Esophagus squamous epithelium (tissue), 5 donors: ENCODE results near the gene BDKRB1. TPM values are rescaled to one million over a fixed set of nuclear protein-coding genes. Genes with fewer than 3 reads are reported as not detected.

Experiments
- DNase-seq: peaks from one replicate; lab custom pipeline; 2025; lab: John Stamatoyannopoulos, UW
- H3K27ac ChIP-seq, 4 donors: fragments of 200-600 bp; sonication (generic); one replicate each; pipeline ENCODE4 v1.5.1; 2016 to 2019; ENCODE audit warnings: mild to moderate bottlenecking in 1 of 4
- H3K27me3 ChIP-seq, 4 donors: fragments of 200-600 bp; sonication (generic); 1 replicate in 3 of 4; 2 replicates in 1 of 4; pipeline versions ENCODE4 v1.5.1 to v1.6.0; 2017 to 2021; ENCODE audit warnings: antibody characterized with exemption in 1 of 4
- H3K36me3 ChIP-seq, 3 donors: fragments of 200-600 bp; sonication (generic); one replicate each; pipeline ENCODE4 v1.5.1; 2016 to 2019
- H3K4me1 ChIP-seq, 3 donors: fragments of 200-600 bp; sonication (generic); one replicate each; pipeline ENCODE4 v1.5.1; 2017 to 2019
- H3K4me3 ChIP-seq, 4 donors: fragments of 200-600 bp; sonication (generic); 1 replicate in 3 of 4; 2 replicates in 1 of 4; pipeline ENCODE4 v1.5.1; 2016 to 2019; ENCODE audit warnings: mild to moderate bottlenecking in 2 of 4, moderate library complexity in 1 of 4
- H3K9me3 ChIP-seq, 3 donors: fragments of 200-600 bp; sonication (generic); one replicate each; pipeline ENCODE4 v1.5.1; 2016 to 2019
- CTCF ChIP-seq, 6 experiments: fragments of 450-650 bp in 4 of 6; fragments of 200-600 bp in 2 of 6; sonication (generic) in 2 of 6; IDR thresholded peaks; one replicate each; pipeline ENCODE4 v1.5.1; 2016 to 2019; ENCODE audit warnings: antibody characterized with exemption in 6 of 6, mild to moderate bottlenecking in 4 of 6, moderate library complexity in 4 of 6
- POLR2A ChIP-seq, 4 donors: fragments of 450-650 bp; IDR thresholded peaks; one replicate each; pipeline ENCODE4 v1.6.1; 2017; ENCODE audit warnings: antibody characterized with exemption in 4 of 4, mild to moderate bottlenecking in 4 of 4, moderate library complexity in 3 of 4
- WGBS, 2 donors: methylation state at CpG; one replicate each; pipeline ENCODE4 v1.1.5; 2018; 5-methylcytosine and 5-hydroxymethylcytosine counted together
- intact Hi-C: fragments of 100-400 bp; cut with DNase I; formaldehyde crosslinking; loops from one replicate; pipeline ENCODE4 v1.15.0; 2022
- small RNA-seq, 4 donors: library from RNA; depleted of rRNA; stranded (forward); fragments of <200 nt; gene quantifications; one replicate each; pipeline ENCODE3, GENCODE V24; 2016
- total RNA-seq, 4 donors: library from RNA; depleted of rRNA; stranded (reverse); fragments of >200 nt; gene quantifications; one replicate each; pipeline ENCODE4 v1.1.0, GENCODE V29; 2016
- donor health status: DM: yes; HTN: yes; CAD: no.

BDKRB1 gene
- total RNA-seq, 4 donors from 2014 or later, result 4.0 to 12.2 (median 5.7) TPM

DNA sequence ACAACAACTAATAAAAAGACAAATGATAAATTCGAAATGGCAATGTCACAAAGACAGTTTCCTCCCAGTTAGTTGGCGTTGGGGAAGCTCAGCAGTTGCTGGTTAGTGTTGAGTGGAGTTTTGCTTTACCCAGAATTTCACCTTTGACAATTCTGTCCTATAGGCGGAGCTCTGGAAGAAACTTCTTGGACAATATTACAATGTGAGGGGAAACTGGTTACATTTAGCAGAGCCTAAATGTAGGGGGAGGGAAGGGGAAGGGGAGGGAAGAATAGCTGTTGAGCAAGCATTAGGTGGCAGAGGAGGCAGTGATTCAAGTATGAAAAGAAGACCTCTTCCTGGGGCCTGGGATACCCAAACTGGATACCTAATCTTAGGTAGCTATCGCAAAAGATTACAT lies 51.4 kb downstream of the BDKRB1 start:
- peaks cover 6 to 97% (median 11%) of the 10 kb centered on the region in 3 donors for H3K36me3 ChIP-seq
- no peak for DNase-seq
- intact Hi-C loops, result no loop called here
- no peak for TF ChIP-seq POLR2A (IDR thresholded peaks at IDR 0.05)
- TF ChIP-seq CTCF (IDR thresholded peaks at IDR 0.05), result no peak
- 85 to 89% methylated on average over 4 of the region's 4 CpGs for WGBS, 2 donors
- H3K27ac ChIP-seq, result no peak overlapping the region
- H3K4me3 ChIP-seq, result no peak overlapping the region
- H3K27me3 ChIP-seq, result no peaks in the 10 kb centered on the region
- no peaks in the 10 kb centered on the region for H3K9me3 ChIP-seq
- H3K4me1 ChIP-seq, result no peaks in the 10 kb centered on the region

DNA sequence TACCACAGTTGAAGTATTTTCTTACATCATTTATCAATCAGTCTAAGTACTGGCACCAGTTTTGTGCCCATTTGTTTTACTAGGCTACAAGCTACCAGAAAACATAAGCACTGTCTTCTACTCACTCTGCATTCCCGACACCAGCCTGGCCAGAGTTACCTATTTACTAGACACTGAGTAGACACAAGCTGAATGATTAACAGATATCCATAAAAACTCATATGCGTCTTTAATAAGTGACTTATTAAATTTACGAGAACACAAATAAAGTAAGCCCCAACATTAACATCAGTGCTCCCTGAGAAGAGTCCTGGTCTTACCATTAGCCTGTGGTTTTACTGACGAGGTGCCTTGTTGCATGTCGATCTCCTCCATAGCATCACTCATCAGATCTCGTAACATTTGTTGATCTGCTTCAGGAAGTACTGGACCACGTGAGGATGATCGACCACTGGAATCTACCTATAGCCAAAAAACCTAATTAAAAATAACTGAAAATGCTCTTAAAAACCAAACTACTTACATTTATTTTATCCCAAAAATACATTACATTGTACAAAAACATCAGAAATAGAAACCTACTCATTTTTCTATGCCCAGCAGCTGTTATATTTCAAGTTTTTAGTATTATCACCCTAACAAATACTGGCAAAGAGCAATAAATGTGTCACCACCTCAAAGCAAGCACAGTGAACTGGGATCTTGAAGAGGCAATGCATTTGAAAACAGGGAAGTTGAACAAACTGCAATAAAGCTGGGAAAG lies 53.3 kb downstream of the BDKRB1 start:
- H3K4me1 ChIP-seq, result no peaks in the 10 kb centered on the region

DNA sequence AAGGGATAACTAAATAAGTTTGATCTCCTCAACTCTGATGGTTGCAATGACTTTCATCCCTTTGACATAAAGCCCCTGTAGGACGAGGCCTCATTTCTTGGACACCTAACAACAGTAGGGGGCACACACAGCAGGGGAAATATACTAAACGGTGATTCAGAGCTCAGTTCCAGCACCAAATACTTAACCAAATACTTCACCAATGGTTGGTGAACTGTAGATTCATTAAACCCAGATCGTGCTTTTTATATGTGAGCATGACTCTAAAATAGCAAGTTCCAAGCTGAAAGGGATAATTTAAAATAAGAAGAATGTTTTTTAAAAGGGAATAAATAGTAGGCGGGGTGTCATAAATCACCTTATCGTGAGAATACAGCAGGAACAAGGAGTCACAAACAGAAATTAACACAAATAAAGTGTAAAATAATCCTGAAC lies 53.9 kb downstream of the BDKRB1 start:
- no peak for DNase-seq
- Histone ChIP-seq H3K27me3 (no peaks in the 10 kb centered on the region), H3K9me3 (no peaks in the 10 kb centered on the region), H3K27ac (no peak overlapping the region), H3K36me3 (peaks cover 6 to 97% (median 7%) of the 10 kb centered on the region in 3 donors), H3K4me3 (no peak overlapping the region), H3K4me1 (no peaks in the 10 kb centered on the region)
- intact Hi-C loops, result no loop called here
- 80 to 84% methylated on average over 5 of the region's 5 CpGs for WGBS, 2 donors
- TF ChIP-seq POLR2A (IDR thresholded peaks at IDR 0.05) (no peak), CTCF (IDR thresholded peaks at IDR 0.05) (no peak)

More for the DNA sequence above, 53.3 kb downstream of the BDKRB1 start:
- TF ChIP-seq CTCF (IDR thresholded peaks at IDR 0.05) (no peak), POLR2A (IDR thresholded peaks at IDR 0.05) (no peak)
- no peak overlapping the region for H3K27ac ChIP-seq
- no peaks in the 10 kb centered on the region for H3K27me3 ChIP-seq
- H3K4me3 ChIP-seq, result no peak overlapping the region
- WGBS, 2 donors, result 93 to 95% methylated on average over 8 of the region's 8 CpGs
- intact Hi-C loops, result no loop called here
- DNase-seq, result no peak
- peaks cover 6 to 97% (median 7%) of the 10 kb centered on the region in 3 donors for H3K36me3 ChIP-seq
- H3K9me3 ChIP-seq, result no peaks in the 10 kb centered on the region

DNA sequence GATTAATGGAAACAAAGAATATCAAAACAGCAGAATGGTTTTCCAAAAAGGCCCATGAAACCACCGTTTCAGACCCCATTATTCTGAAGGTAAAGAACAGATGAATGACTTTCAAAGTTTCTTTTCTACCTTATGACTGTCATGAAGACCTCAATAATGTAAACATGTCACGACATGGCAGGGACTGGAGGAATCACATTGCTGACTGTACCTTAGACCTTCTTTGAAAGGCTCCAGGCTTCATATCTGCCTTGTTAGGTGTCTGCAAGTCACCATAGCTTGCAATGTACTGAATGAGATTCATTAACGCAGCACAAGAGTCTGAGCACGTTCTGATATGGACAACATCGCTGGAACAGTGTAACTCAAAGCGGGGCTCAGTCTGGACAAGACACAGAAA lies 54.9 kb downstream of the BDKRB1 start:
- H3K9me3 ChIP-seq, result no peaks in the 10 kb centered on the region
- no peak overlapping the region for H3K27ac ChIP-seq
- intact Hi-C loops, result no loop called here
- no peak for TF ChIP-seq POLR2A (IDR thresholded peaks at IDR 0.05)
- no peak for TF ChIP-seq CTCF (IDR thresholded peaks at IDR 0.05)
- peaks cover 6 to 97% (median 7%) of the 10 kb centered on the region in 3 donors for H3K36me3 ChIP-seq
- 83% methylated on average over 6 of the region's 6 CpGs for WGBS, 2 donors
- no peaks in the 10 kb centered on the region for H3K27me3 ChIP-seq
- no peaks in the 10 kb centered on the region for H3K4me1 ChIP-seq
- no peak for DNase-seq
- H3K4me3 ChIP-seq, result no peak overlapping the region

Small RNAs within 50 kb of the gene (small RNA-seq; reads per million reads assigned to genes)
- 0 reads per million in 4 donors for gene CKS1BP1

Other genes with a start within 250 kb of the BDKRB1 start
- gene C14orf132, start 216.8 kb upstream of the BDKRB1 start, total RNA-seq, result 10 to 100 TPM in 1 of 4 donors, 1 to 10 TPM in 3; 3.0 to 13.5 (median 3.9) TPM
- gene BDKRB2, start 51.4 kb upstream of the BDKRB1 start, total RNA-seq, result 10 to 100 TPM; 18.8 to 31.2 (median 20.0) TPM
- gene ATG2B, start 107.1 kb downstream of the BDKRB1 start, total RNA-seq, result 10 to 100 TPM; 10.6 to 24.6 (median 14.0) TPM
- 10 to 100 TPM; 30.3 to 65.1 (median 49.7) TPM for gene GSKIP, start 107.3 kb downstream of the BDKRB1 start, total RNA-seq
- 1 to 10 TPM; 1.2 to 8.2 (median 2.5) TPM for gene AK7, start 135.9 kb downstream of the BDKRB1 start, total RNA-seq
- gene PAPOLA, start 246.2 kb downstream of the BDKRB1 start, total RNA-seq, result 100 to 1,000 TPM in 2 of 4 donors, 10 to 100 TPM in 2; 66.7 to 152 (median 116) TPM